Purkinje cell (primary cell): Measurements from ENCODE around the gene ITPRIPL1. TPM values are rescaled to one million over a fixed set of nuclear protein-coding genes. Genes with fewer than 3 reads are reported as not detected.

Source experiments
- polyA plus RNA-seq: library from polyadenylated mRNA; unstranded; fragments of >200 nt; fragmentation: Nextera tagmentation; gene quantifications from 2 replicates; pipeline ENCODE4 v1.2.1, GENCODE V29; 2014

Gene ITPRIPL1, protein sequence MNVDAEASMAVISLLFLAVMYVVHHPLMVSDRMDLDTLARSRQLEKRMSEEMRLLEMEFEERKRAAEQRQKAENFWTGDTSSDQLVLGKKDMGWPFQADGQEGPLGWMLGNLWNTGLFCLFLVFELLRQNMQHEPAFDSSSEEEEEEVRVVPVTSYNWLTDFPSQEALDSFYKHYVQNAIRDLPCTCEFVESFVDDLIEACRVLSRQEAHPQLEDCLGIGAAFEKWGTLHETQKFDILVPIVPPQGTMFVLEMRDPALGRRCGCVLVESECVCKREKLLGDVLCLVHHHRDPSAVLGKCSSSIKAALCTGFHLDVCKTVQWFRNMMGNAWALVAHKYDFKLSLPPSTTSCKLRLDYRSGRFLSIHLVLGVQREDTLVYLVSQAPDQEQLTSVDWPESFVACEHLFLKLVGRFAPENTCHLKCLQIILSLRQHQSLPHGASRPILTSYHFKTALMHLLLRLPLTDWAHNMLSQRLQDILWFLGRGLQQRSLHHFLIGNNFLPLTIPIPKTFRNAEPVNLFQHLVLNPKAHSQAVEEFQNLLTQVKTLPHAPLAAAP
- 0.22 TPM in 1 of 2 replicates, not detected in the other for polyA plus RNA-seq

DNA sequence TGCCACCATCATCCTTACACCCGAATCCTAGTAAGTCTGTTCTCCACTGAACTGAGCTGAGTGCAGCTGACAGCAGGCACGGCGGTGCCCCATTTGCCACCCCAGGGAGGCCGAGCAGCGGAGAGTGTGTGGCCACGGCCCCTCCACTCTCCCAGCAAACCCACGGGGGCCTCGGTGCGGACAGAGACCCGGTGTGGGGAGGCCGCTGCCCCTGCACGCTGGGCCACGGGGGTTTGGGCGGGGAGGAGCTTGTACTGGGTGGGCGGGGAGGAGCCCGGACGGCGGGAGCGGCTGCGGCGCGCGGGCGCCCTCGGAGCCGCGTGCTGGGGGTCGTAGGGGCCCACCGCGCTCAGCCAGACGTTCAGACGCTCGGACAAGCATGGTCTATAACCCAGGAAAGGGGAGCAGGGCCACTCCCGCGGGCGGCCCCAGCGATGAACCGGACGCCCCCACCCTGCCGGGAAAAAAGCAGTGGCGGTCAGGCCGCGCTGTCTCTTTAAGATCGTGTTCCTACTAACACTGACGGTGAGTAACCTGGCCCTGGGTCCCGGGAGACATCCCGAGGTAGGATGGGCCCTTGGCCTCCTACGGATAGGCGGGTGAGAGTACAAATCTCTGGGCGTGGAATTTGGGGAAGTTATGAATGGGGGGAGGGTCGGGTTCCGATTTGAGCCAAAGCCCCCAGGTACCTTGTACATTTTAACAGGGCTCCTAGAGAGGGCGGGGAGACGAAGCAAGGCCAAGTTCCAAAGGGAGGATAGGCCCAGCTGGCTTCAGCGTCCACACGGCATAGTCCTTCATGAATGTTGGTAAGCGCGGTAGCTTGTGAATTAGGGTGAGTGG, at the start of gene ITPRIPL1:
Gene ITPRIPL1, plus strand, starts transcription at position 277 of the 843 bp plus-strand sequence. Its CDS starts 523 bp downstream, at position 800.

DNA sequence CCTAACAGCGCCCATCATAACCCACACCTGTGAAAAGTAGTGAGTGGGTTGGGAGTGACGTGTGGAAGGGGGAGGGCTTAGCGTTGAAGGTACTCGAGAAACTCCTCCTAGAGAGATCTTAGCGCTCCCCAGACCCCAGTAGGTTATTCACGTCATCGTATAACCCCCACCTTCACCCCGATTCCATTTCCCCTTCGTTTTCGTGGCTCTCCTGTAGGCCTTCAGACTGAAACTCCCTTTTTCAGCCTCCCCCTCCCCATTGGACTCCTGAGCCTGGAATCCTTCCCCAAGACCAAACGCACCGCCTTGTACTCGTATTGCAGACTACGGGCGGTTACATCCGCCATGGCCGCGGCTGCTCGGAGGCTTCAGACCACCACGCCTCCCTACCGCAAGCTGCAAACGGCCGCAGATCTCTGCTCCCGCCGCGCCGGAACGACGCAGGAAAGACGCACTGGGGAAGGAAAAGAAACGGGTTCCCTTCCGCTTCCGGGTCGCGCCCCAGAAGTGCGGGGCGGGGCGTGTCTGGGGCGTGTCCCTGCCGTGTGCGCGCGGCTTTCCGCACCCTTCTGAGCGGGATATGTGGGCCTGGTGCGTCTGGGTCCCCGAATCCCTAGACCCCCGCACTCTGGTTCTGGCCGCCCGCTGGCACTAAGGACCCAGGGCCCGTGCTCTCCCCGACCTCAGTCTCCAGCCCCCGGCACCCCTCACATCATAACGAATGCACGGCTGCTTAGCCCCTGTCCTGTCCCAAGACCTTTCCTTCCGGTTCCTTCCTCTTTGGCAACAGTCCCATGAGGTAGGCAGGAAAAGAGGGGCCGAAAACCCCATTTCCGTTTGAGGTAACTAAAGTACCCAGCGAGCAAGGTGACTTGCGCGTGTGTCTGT, 19.8 kb upstream of the ITPRIPL1 start, which contains the start of gene SNRNP200:
Gene SNRNP200, minus strand, starts transcription at position 456 of the 888 bp plus-strand sequence. Its CDS starts 109 bp downstream, at position 347.

Other genes with a start within 250 kb of the ITPRIPL1 start
- gene ADRA2B, start 208.7 kb upstream of the ITPRIPL1 start, polyA plus RNA-seq, result not detected in 2 replicates
- not detected in 2 replicates for gene ASTL, start 186.8 kb upstream of the ITPRIPL1 start, polyA plus RNA-seq
- 2.7 TPM in 1 of 2 replicates, not detected in the other for gene DUSP2, start 179.9 kb upstream of the ITPRIPL1 start, polyA plus RNA-seq
- 51.3 and 53.1 TPM in 2 replicates for gene STARD7, start 116.5 kb upstream of the ITPRIPL1 start, polyA plus RNA-seq
- 12.0 and 13.6 TPM in 2 replicates for gene TMEM127, start 59.3 kb upstream of the ITPRIPL1 start, polyA plus RNA-seq
- 28.3 and 34.6 TPM in 2 replicates for gene CIAO1, start 59.1 kb upstream of the ITPRIPL1 start, polyA plus RNA-seq
- gene SNRNP200, start 19.8 kb upstream of the ITPRIPL1 start, polyA plus RNA-seq, result 21.1 and 26.0 TPM in 2 replicates
- 0.08 TPM in 1 of 2 replicates, not detected in the other for gene NCAPH, start 10.4 kb downstream of the ITPRIPL1 start, polyA plus RNA-seq
- gene NEURL3, start 180.0 kb downstream of the ITPRIPL1 start, polyA plus RNA-seq, result not detected in 2 replicates
- 0.66 TPM in 1 of 2 replicates, not detected in the other for gene ARID5A, start 211.4 kb downstream of the ITPRIPL1 start, polyA plus RNA-seq